Tibial nerve (tissue), 3 donors: ENCODE results near the gene LRFN2.

Experiments
- CTCF ChIP-seq, 5 experiments: fragments of 200-600 bp in 3 of 5; fragments of 450-650 bp in 2 of 5; sonication (generic) in 3 of 5; IDR thresholded peaks; one replicate each; pipeline ENCODE4 v1.5.1; 2016 to 2019; ENCODE audit warnings: antibody characterized with exemption in 5 of 5, mild to moderate bottlenecking in 3 of 5, moderate library complexity in 2 of 5
- POLR2A ChIP-seq, 2 donors: fragments of 450-650 bp; IDR thresholded peaks; one replicate each; pipeline ENCODE4 v1.6.1; 2017; ENCODE audit warnings: antibody characterized with exemption in 2 of 2, mild to moderate bottlenecking in 2 of 2, moderate library complexity in 2 of 2

- TF ChIP-seq CTCF (IDR thresholded peaks at IDR 0.05) (no peak), POLR2A (IDR thresholded peaks at IDR 0.05) (no peak)
These were observed 39.7 kb upstream of the LRFN2 start for GRCh38 chr6:40626886-40627285.
